Measurements from ENCODE around the gene ABTB2. TPM values are rescaled to one million over a fixed set of nuclear protein-coding genes. Genes with fewer than 3 reads are reported as not detected.

Gene ABTB2
- total and polyA plus RNA-seq, 2 experiments from 2014 or later, result 2.6 to 12.1 TPM

GRCh38 chr11:34140149-34140548 lies 217.7 kb downstream of the ABTB2 start:
- Histone ChIP-seq H2AFZ (no peak overlapping the region), H4K20me1 (replicated peaks; ENCODE audit: insufficient read depth) (no peaks in the 10 kb centered on the region; the same call in 1 of the 2 replicates), H3K36me3 (ENCODE audit: insufficient read depth) (peaks cover 52% of the 10 kb centered on the region), H3F3A (replicated peaks; ENCODE audit: low read depth) (no peaks in the 10 kb centered on the region), H3K79me2 (replicated peaks; ENCODE audit: insufficient read depth) (no peaks in the 10 kb centered on the region), H3K4me2 (no peak overlapping the region), H3K4me3 (no peak overlapping the region), H3K9me2 (ENCODE audit: insufficient read depth) (no peaks in the 10 kb centered on the region), H3K4me1 (ENCODE audit: insufficient read depth) (no peaks in the 10 kb centered on the region), H3K27me3 (ENCODE audit: insufficient read depth) (no peaks in the 10 kb centered on the region), H3K27ac (ENCODE audit: low read depth) (no peak overlapping the region)
- TF ChIP-seq ETS1 (IDR thresholded peaks at IDR 0.05) (no peak), POLR2AphosphoS5 (IDR thresholded peaks at IDR 0.05; ENCODE audit: low read depth) (no peak), ZNF462 (CRISPR knock-in tag; IDR thresholded peaks at IDR 0.05) (no peak), EZH2 (IDR thresholded peaks at IDR 0.05; ENCODE audit: low read depth, unreplicated experiment) (no peak), STAT1 (IDR thresholded peaks at IDR 0.05; ENCODE audit: unreplicated experiment) (no peak), ZNF331 (CRISPR knock-in tag; IDR thresholded peaks at IDR 0.05; ENCODE audit: low read depth) (no peak), CTCF (conservative IDR thresholded peaks at IDR 0.05; ENCODE audit: low read depth in 2 of 2) (no peak), ZNF114 (CRISPR knock-in tag; IDR thresholded peaks at IDR 0.05) (no peak), REST (IDR thresholded peaks at IDR 0.05; ENCODE audit: unreplicated experiment) (no peak)
- ATAC-seq, result no peak
- H3K9me3 Mint-ChIP-seq, result no peaks in the 10 kb centered on the region
- no peak for DNase-seq (ENCODE audit: low spot score)
- no peak overlapping the region for H3K4me3 Mint-ChIP-seq
- no peaks in the 10 kb centered on the region for H3K4me1 Mint-ChIP-seq
- H3K27ac Mint-ChIP-seq, result no peak overlapping the region
- peaks cover 3% of the 10 kb centered on the region for H3K27me3 Mint-ChIP-seq (ENCODE audit: insufficient read depth, low read depth, poor library complexity)
- H3K36me3 Mint-ChIP-seq (ENCODE audit: low read depth), result peaks cover 91% of the 10 kb centered on the region

All from GM23338 (cell line).